Gastroesophageal sphincter (tissue), 3 donors: ENCODE measurements around the gene SNTG2.

ENCODE experiments used
- CTCF ChIP-seq, 4 experiments: fragments of 200-600 bp in 2 of 4; fragments of 450-650 bp in 2 of 4; sonication (generic) in 1 of 4; IDR thresholded peaks; one replicate each; pipeline ENCODE4 v1.5.1; 2017 to 2019; ENCODE audit warnings: antibody characterized with exemption in 4 of 4, mild to moderate bottlenecking in 2 of 4, moderate library complexity in 2 of 4
- POLR2A ChIP-seq, 2 donors: fragments of 450-650 bp; IDR thresholded peaks; one replicate each; pipeline ENCODE4 v1.6.1; 2017; ENCODE audit warnings: antibody characterized with exemption in 2 of 2, mild to moderate bottlenecking in 2 of 2, moderate library complexity in 1 of 2

- TF ChIP-seq CTCF (IDR thresholded peaks at IDR 0.05) (no peak), POLR2A (IDR thresholded peaks at IDR 0.05) (no peak)
Measured at GRCh38 chr2:1032030-1032429, 81.4 kb downstream of the SNTG2 start.
